Measurements from ENCODE around the gene MAFG.

The MAFG gene

DNA sequence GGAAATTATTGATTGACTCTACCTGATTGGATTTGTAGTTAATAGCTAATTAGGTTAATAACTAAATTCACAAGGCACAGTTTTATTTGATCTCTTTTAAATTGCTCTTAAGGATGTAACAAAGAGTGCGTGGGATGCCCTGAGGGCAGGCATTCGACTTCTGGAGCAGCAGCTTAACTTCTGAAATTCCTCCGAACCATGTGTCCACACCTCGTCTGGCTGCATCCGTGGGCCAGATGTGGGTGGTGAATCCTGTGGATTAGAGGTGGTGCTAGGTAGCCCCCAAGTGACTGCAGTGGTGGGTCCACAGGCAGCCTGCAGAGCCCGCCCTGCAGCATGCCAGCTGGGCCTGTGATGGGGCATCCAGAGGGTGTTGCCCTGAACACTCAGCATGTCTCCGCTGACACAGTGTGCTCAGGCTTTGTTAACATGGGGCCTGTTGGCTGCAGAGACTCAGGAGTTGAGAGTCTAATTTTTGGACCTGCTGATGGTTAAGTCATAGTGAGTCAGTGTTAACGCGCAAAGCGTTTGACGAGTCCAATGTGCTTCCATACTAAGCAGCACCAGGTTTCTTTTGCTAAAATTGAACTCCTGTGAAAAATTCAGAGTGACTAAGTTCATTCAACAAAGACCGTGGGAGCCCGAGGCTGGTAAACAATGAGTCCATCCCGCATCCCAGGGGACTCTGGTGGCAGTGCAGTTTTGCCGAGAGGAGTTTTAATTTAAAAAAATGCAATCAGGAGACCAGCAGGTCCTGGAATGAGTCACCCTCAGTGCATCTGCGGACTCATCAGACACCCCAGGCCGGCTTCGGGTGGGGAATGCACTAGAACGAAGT is 29.3 kb downstream of the MAFG start:
- H3K27ac ChIP-seq, result no peak overlapping the region
- H4K20me1 ChIP-seq, result peaks cover 23 to 78% (median 63%) of the 10 kb centered on the region in 11 experiments; a peak in 21 of 22 replicates
- H3K4me1 ChIP-seq, result peaks cover 15 to 33% (median 27%) of the 10 kb centered on the region in 10 experiments
- H3K36me3 ChIP-seq, result peaks cover 66 to 87% (median 74%) of the 10 kb centered on the region in 11 experiments
- no peak for TF ChIP-seq Cebpa-rat (IDR thresholded peaks at IDR 0.05)
- H3K27me3 ChIP-seq, result peaks cover 31 to 40% (median 34%) of the 10 kb centered on the region in 11 experiments
- H3K4me2 ChIP-seq, result no peak overlapping the region
- no peaks in the 10 kb centered on the region for H3K9me3 ChIP-seq (replicated peaks in 1 of 11)
- peak overlapping the region in 4 of 11 experiments; percentile 21 to 36 (median 26); a peak in 4 of 22 replicates for H3K9ac ChIP-seq
- H3K4me3 ChIP-seq, result no peak overlapping the region

- Histone ChIP-seq H3K4me3 (no peak overlapping the region), H3K27ac (no peak overlapping the region), H3K4me1 (peaks cover 24 to 36% (median 28%) of the 10 kb centered on the region in 10 experiments), H3K4me2 (no peak overlapping the region), H3K27me3 (peaks cover 2 to 12% (median 5%) of the 10 kb centered on the region in 11 experiments; a peak in 21 of 22 replicates), H3K9me3 (replicated peaks in 1 of 11) (no peaks in the 10 kb centered on the region), H3K9ac (no peak overlapping the region), H4K20me1 (peaks cover 19 to 54% (median 39%) of the 10 kb centered on the region in 11 experiments; a peak in 21 of 22 replicates), H3K36me3 (peaks cover 63 to 72% (median 65%) of the 10 kb centered on the region in 11 experiments)
- no peak for TF ChIP-seq Cebpa-rat (IDR thresholded peaks at IDR 0.05)
Observed at GRCh38 chr17:81895400-81895799, 32.1 kb downstream of the MAFG start.

- peaks cover 42 to 63% (median 50%) of the 10 kb centered on the region in 10 experiments for H3K4me1 ChIP-seq
- H3K4me2 ChIP-seq, result no peak overlapping the region; a peak in 2 of 22 replicates
- TF ChIP-seq Cebpa-rat (IDR thresholded peaks at IDR 0.05), result no peak
- peak overlapping the region; percentile 70 to 99 (median 94) for H3K4me3 ChIP-seq
- peak overlapping the region; percentile 91 to 99 (median 97) for H3K9ac ChIP-seq
- H4K20me1 ChIP-seq, result peaks cover 0 to 70% (median 46%) of the 10 kb centered on the region in 11 experiments; a peak in 21 of 22 replicates
- no peaks in the 10 kb centered on the region for H3K27me3 ChIP-seq
- H3K27ac ChIP-seq, result peak overlapping the region; percentile 84 to 98 (median 95)
- peaks cover 62 to 72% (median 65%) of the 10 kb centered on the region in 11 experiments for H3K36me3 ChIP-seq
- no peaks in the 10 kb centered on the region for H3K9me3 ChIP-seq (replicated peaks in 1 of 11)
Observed at GRCh38 chr17:81891303-81891552, 36.3 kb downstream of the MAFG start.

GRCh38 chr17:81890447-81891302 is 36.9 kb downstream of the MAFG start:
- H3K36me3 ChIP-seq, result peaks cover 63 to 72% (median 65%) of the 10 kb centered on the region in 11 experiments
- peak overlapping the region; percentile 84 to 98 (median 95) for H3K27ac ChIP-seq

DNA sequence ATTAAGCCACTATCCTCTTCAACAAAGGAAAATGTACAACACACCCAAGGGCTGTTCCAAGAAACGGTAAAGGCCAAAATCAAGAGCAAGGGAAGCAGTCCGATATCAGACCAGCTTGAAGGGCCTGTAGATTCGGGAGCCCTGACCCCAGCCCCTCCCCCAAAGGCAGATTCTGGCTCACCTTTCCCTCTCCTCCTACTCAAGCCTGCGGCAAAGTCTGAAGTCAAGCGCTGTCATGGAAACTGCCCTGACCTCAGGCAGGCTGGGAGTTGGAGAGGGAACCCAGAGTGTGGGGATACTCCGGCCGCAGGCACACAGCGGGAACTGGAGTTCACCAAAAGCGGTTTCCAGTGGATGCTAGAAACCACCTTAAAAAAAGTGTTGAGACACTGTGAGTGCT is 37.9 kb downstream of the MAFG start:
- peaks cover 63 to 72% (median 65%) of the 10 kb centered on the region in 11 experiments for H3K36me3 ChIP-seq
- no peaks in the 10 kb centered on the region for H3K27me3 ChIP-seq
- peak overlapping the region; percentile 91 to 99 (median 97) for H3K9ac ChIP-seq
- H4K20me1 ChIP-seq, result peaks cover 13 to 85% (median 62%) of the 10 kb centered on the region in 11 experiments; a peak in 21 of 22 replicates
- H3K4me3 ChIP-seq, result peak overlapping the region; percentile 70 to 99 (median 94); a peak in 17 of 20 replicates
- no peaks in the 10 kb centered on the region for H3K9me3 ChIP-seq (replicated peaks in 1 of 11)
- peak overlapping the region; percentile 90 to 100 (median 95) for H3K4me2 ChIP-seq
- peaks cover 40 to 72% (median 50%) of the 10 kb centered on the region in 10 experiments for H3K4me1 ChIP-seq
- TF ChIP-seq Cebpa-rat (IDR thresholded peaks at IDR 0.05), result no peak
- peak overlapping the region in 5 of 11 experiments; percentile 87 to 97 (median 95); a peak in 5 of 22 replicates for H3K27ac ChIP-seq

More at GRCh38 chr17:81890447-81891302, 36.9 kb downstream of the MAFG start:
- Histone ChIP-seq H4K20me1 (peaks cover 4 to 75% (median 51%) of the 10 kb centered on the region in 11 experiments; a peak in 21 of 22 replicates), H3K4me1 (peaks cover 42 to 69% (median 52%) of the 10 kb centered on the region in 10 experiments), H3K9me3 (replicated peaks in 1 of 11) (no peaks in the 10 kb centered on the region), H3K4me3 (peak overlapping the region; percentile 70 to 99 (median 94)), H3K27me3 (no peaks in the 10 kb centered on the region), H3K9ac (peak overlapping the region; percentile 91 to 99 (median 97)), H3K4me2 (peak overlapping the region; percentile 90 to 100 (median 95))
- TF ChIP-seq Cebpa-rat (IDR thresholded peaks at IDR 0.05), result no peak

DNA sequence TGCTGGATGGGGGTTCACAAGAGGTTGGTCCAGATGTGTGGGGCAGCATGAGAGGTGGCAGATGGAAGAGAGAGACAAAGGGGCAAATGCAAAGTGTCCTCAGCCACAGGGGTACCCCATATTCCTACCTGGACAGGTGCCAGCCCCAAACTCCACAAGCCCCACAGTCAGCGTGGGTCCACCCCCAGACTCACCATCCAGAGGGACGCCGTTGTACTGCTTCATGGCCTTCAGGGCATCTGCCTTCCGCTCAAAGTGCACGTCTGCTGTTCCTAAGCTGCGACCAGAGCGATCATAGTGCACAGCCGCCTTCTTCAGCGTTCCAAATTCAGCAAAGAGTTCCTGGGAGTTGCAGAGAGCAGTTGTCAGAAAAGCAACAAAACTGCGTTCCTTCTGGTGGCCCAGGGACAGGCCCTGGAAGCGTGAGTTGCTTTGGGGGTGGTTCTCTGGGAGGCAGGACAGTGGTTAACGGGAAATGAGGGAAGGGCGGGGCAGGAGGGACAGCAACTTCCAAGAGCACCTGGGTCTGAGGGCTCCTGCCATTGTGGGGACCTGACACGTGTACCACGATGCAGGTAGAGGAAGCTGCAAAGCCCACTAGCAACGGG is 38.4 kb downstream of the MAFG start:
- H3K4me2 ChIP-seq, result peak overlapping the region; percentile 90 to 100 (median 95); a peak in 21 of 22 replicates
- peaks cover 34 to 67% (median 45%) of the 10 kb centered on the region in 10 experiments for H3K4me1 ChIP-seq
- H3K9me3 ChIP-seq (replicated peaks in 1 of 11), result no peaks in the 10 kb centered on the region
- TF ChIP-seq Cebpa-rat (IDR thresholded peaks at IDR 0.05), result no peak
- H4K20me1 ChIP-seq, result peaks cover 16 to 85% (median 67%) of the 10 kb centered on the region in 11 experiments; a peak in 21 of 22 replicates
- H3K36me3 ChIP-seq, result peaks cover 63 to 72% (median 66%) of the 10 kb centered on the region in 11 experiments
- H3K27ac ChIP-seq, result peak overlapping the region in 1 of 11 experiments; percentile 87; a peak in 2 of 22 replicates
- H3K27me3 ChIP-seq, result no peaks in the 10 kb centered on the region
- peak overlapping the region; percentile 91 to 99 (median 97); a peak in 17 of 22 replicates for H3K9ac ChIP-seq
- peak overlapping the region in 7 of 10 experiments; percentile 70 to 97 (median 91); a peak in 8 of 20 replicates for H3K4me3 ChIP-seq

DNA sequence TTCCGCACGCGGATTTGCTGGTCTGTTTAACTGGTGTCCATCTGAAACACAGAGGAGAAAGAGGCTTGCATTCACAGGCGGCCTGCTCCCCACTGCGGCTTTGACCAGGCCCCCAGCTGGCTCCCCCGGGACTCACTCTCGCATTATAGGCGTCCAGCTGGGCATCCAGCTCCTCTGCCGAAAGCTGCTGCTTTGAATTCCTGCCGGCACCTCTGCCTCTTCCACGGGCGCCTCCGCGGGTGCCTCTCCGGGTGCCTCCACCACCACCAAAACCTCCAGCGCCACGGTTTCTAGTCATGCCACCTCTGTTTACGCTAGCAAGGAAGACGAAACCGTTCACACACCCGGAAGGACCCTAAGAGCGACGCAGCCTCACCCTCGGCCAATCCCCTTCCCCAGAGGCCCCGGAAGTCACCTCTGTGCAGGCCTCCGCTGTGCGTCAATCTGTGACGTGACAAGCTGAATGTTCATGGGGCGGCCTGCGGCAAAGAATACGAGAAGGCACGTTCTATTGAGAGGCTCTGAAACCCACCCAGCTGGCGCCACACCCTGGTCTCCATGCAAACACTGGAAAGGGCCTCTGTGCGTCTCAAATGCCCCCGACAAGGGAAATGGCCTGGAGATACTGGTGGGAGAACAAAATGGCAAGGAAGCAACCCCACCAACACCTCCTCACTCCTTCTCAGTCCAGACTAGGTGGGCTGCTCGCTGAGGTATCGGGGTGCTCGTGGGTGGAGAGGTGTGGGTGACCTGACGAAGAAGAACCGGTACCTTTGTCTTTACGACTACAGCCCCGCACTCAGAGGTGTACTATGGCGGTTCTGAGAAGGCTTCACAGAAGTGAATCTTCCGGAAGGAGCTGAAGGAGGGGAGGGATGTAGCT is 39.2 kb downstream of the MAFG start:
- H4K20me1 ChIP-seq, result peaks cover 16 to 86% (median 74%) of the 10 kb centered on the region in 11 experiments; a peak in 21 of 22 replicates
- H3K9me3 ChIP-seq (replicated peaks in 1 of 11), result no peaks in the 10 kb centered on the region
- H3K4me3 ChIP-seq, result no peak overlapping the region
- peak overlapping the region in 9 of 11 experiments; percentile 4 to 99 (median 98); a peak in 15 of 22 replicates for H3K9ac ChIP-seq
- H3K27me3 ChIP-seq, result no peaks in the 10 kb centered on the region
- peaks cover 69 to 73% (median 73%) of the 10 kb centered on the region in 11 experiments for H3K36me3 ChIP-seq
- H3K27ac ChIP-seq, result no peak overlapping the region; a peak in 1 of 22 replicates
- TF ChIP-seq Cebpa-rat (IDR thresholded peaks at IDR 0.05), result no peak
- H3K4me2 ChIP-seq, result peak overlapping the region in 2 of 11 experiments; percentile 5 to 97; a peak in 4 of 22 replicates
- H3K4me1 ChIP-seq, result peaks cover 27 to 60% (median 38%) of the 10 kb centered on the region in 10 experiments
